ENCODE measurements around the gene EMID1.
"Not testable (repeated sequence)": the region's sequence is repeated elsewhere in the genome, so short reads cannot be mapped to it uniquely, and the experiment has no call there.

EMID1 gene

DNA sequence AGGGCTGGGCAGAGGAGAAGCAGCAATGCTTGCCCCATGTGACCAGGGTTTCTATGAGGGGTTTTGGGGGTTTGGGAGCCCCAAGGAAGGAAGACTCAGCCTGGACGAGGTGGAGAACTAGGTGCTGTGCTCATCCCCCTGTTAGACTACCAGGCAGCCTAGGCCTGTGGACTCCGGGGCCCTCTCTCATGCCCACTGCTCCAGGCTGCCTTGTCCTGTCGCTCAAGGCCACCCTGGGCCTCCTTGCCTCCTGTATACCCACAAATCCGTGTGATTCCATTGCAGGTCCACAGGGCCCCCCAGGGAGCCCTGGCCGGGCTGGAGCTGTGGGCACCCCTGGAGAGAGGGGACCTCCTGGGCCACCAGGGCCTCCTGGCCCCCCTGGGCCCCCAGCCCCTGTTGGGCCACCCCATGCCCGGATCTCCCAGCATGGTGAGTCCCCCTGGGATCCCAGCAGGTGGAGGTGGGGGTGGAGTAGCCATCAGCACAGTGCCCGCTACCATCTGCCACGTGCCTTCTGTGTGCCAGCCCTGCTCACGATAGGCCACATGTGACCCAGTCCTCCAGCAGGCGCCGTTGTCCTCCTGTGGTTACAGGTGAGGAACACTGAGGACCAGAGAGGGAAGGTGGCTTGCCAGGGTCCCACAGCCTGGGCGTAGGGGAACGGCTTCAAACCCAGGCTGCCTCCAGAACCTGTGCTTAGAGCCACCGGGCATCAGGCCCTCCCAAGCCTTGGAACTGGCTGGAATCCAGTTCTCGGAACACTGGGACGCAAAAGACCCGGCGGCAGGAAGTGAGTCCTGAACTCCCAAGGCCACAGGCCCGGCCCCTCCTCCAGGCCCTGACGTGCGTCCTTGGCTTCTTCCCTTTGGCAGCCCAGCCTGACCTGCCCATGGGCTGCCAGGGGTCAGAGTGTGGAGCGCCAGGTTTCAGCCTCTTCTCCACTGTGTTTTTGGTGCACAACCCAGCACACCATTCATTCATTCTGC, 26.6 kb downstream of the EMID1 start:
- DNase-seq = no peak

DNA sequence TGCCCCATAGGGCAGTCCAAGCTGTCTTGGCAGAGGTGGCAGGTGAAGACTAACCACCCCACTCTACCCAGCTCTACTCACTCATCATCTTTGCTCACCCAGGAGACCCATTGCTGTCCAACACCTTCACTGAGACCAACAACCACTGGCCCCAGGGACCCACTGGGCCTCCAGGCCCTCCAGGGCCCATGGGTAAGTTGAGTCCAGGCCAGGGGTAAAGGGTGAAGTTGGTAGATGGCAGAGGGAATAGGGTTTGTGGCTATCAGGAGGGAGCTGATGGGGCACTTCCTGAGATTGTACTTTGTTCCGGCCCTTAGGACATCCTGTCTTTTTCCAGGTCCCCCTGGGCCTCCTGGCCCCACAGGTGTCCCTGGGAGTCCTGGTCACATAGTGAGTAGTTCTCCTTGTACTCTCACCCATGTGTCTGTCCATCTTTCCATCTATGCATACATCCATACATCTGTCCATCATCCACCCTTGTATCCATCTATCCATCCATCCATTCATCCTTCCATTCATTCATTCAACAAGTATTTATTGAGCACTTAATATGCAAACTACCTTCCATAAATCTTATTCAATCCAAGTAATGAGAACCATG, 27.7 kb downstream of the EMID1 start:
- no peak for DNase-seq

DNA sequence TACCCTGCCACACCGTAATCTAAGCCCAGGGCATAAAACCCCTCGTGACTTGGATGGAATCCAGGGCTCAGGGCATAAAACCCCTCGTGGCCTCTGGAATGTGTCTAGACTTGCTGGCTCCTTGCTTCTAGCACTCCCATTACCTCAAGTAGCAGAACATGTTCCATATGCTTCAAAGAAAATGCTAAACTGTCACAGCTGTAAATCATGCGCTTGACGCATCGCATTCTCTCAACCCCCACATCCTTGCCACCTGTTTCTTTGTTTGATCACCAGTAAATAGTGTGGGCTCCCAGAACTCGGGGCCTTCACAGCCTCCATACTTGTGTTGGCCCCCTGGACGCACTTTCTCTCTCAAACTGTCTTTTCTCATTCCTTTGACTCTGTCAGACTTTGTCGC, 34.8 kb downstream of the EMID1 start:
- not testable (repeated sequence) for DNase-seq

DNA sequence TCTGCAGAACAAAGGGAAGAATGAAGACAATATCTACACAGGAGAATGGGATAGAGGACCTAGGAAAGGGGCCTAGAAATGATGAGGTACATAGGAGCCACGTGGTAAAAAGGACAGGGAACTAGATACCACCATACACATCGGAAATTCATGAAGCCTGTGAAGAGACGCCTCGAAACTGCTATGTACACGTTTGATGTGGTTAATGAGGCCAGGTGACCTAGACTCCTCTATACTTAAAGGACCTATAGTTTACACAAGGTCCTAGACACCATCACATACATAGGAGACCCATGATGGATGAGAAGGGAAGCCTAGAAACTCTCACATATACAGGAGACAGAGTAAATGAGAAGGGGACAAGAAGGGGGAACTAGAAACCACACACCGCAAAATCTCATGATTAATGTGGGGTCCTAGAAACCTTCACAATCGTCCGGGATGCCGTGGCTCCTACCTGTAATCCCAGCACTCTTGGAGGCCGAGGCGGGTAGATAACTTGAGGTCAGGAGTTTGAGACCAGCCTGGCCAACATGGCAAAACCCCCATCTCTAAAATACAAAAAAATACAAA, 38.3 kb downstream of the EMID1 start:
- no peak for DNase-seq

DNA sequence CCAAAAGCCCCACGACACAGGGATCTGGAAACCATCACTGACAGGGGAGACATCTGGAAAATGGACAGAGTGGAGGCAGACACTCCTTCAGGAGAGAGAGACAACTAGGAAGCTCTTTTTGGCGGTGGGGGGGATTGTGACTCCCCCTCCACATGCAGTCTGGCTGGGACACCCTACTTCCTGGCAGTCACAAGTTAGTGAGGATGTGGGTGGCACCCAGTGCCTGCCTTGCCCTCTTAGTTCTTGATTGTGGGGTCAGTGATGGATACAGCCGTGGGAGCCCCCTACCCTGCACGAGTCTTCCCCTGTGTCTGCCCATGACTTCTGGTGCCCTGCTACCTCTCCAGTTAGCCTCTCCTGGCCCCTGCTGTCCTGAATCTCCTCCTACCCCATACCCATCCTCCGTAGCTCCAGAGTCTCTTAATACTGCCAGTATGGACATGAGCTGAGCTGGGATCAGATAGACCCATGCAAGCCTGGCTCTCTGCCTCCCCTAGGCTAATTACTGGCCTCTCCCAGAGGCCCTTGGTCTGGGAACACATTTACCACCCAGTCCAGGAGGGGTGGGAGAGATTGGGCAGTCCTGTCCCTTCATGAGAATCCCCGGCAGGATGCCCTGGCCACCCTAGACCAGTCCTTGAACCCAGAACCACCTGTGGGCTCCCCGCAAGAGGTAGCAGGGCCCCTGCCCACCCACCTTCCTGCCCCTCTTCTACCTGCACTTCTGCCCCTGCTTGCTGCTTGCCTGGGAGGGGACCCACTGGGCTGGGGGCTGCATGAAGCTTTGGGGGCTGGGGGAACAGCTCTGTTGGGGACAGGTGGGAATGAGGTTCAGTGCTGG, 39.3 kb downstream of the EMID1 start:
- DNase-seq = no peak

DNA sequence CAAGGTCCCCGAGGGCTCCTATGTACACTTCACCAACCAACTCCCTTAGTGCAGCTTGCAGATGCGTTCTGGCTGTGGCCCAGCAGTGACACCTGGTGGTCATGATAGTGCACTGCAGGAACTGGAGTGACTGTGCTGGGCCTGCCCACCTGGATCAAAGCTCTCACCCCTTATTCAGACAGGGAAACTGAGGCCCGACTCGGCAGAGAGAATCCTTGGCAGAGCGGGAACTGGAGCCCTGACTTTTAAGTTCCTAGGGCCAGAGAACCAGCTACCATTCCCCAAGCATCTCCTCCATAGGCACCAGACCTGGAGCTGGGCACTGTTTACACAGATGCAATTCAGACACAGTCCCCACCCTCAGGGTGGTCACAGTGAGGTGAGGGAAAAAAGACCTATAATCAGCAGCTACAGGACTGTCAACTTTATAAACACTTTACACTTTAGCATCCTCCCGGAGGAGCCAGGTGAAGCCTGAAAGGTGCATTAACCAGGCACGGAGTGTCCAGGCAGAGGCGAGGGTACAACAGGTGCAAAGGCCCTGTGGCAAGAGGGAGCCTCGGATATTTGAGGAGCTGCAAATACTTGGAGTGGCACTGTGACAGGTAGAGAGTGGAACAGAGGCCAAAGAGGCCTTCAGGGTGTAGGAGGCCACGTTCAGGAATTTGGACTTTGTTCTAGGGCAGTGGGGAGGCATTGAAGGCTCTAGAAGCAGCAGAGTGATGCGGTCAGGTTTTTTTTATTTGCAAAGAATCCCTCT, 40.1 kb downstream of the EMID1 start:
- peak; percentile 54 for DNase-seq

DNA sequence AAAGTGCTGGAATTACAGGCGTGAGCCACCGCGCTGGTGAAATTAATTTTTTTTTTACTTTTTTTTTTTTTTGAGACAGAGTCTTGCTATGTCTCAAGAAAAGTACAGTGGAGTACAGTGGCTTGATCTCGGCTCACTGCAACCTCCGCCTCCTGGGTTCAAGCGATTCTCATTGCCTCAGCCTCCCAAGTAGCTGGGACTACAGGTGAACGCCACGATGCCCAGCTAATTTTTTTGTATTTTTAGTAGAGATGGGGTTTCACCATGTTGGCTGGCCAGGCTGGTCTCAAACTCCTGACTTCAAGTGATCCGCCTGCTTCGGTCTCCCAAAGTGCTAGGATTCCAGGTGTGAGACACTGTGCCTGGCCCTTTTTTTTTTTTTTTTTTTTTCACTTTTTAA, 42.2 kb downstream of the EMID1 start:
- DNase-seq = not testable (repeated sequence)

DNA sequence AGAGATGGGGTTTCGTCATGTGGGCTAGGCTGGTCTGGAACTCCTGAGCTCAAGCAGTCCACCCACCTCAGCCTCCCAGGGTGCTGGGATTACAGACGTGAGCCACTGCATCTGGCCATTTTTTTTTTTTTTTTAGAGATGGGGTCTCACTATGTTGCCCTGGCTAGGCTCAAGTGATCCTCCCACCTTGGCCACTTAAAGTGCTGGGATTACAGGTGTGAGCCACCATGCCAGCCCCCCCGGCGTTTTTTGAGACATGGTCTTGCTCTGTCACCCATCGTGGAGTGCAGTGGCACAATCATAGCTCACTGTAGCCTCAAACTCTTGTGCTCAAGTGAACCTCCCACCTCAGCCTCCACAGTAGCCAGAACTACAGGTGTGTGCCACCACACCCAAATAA, 45.6 kb downstream of the EMID1 start:
- no peak for DNase-seq

DNA sequence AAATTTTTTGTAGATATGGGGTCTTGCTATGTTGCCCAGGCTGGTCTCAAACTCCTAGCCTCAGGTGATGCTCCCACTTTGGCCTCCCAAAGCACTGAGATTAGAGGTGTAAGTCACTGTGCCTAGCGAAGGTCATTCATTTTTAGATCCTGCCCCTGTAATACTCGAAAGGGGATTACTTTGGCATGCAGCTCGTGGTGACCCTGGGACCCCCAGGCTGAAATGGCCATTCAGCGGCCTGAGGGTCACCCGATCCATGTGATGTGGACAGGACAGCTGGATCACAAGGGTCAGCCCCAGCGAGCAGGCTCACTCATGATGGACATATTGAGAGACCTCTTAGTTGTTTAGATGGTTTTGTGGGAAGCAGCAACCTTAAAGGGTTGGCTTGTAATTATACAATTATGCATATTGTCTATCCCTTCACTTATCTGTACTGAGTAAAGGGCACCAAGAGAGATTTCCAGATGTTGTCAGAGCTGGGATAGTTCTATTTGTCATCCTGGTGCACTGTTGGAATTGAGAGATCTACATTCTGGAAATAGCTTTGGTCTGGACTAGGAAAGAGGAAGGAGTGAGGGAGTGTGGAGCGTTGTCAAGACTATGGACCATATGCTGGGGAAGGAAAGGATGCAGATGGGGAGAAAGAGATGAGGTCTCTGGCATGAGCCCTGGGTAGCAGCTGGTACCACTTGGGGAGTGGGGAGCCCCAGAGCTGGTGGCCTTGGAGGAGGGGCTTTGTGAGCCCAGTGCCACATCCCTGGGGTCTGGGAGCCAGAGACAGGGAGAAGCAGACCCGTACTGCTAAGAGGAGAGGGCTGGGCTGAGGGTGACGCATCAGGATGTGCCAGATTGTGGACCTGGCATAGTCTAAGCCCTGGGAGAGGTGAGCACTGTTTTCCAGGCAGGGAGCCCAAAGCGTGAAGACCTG, 46.5 kb downstream of the EMID1 start:
- no peak for DNase-seq

DNA sequence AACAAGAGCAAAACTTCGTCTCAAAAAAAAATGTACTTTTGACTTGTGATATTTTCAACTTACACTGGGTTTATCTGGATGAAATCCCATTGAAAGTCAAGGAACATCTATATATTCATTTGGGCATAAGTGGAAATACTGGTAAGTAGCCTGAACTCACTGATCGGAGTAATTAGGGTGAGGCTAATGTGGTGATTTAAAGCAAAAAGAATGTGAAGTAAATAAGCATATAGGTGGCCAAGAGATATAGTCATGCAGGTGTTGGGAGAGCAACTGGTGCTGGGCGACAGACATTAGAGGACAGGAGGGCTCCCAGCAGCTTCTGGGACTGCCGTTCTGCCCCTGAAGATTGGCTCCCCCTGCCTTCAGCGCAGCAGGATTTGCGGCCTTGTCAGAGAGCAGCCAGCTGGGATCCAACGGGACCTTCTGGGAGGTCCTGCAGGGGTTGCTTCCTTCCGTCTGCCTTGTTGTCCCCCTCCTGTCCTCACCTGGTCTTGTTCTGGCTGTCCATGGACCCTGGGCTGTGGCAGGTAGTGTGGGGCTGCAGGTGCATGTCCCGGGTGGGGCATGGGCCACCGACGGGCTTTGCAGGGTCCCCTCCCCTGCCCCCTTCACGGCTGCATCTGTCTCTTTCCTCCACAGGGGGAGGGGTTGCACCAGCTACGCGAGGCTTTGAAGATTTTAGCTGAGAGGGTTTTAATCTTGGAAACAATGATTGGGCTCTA, 48.0 kb downstream of the EMID1 start:
- DNase-seq = no peak

DNA sequence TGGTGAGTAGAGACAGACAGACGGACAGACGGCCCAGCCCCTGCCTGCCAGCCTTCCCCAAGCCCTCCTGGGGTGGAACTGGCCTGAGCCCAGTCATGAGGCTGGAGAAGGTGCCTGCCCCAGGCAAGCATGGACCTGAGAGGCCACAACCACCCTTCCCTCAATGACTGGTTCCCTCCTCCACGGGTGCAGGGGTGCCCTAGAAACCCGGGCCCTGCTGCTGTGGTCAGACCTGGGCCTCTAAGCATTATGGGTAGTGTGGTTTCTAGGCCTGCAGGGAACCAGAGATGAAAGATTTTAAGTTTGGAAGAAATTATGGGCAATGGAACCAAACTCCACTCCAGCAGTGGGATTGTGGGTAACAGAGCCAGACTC, 48.6 kb downstream of the EMID1 start:
- no peak for DNase-seq

DNA sequence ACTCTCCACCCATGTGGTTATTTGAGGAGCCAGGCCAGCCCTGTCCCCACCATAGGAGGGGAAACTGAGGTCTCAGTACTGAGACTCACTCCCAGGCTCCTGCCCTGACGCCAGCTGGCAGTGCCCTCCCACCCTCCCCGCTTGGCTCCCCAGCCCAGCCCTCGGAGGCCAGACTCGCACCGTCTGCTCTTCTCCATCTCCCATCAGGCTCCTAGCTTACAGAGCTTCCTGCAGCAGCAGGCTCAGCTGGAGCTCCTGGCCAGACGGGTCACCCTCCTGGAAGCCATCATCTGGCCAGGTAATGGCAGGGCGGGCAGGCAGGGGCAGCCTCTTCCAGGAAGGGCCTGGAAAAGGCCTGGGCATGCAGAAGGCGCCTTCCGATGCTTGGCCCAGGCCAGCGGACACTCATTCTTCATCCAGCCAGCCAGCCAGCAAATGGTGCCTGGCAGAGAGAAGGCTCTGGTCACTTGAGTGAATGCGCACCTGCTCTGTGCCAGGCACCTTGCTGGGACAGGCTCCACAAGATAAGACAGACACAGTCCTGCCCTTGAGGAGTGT, 49.4 kb downstream of the EMID1 start:
- no peak for DNase-seq

DNA sequence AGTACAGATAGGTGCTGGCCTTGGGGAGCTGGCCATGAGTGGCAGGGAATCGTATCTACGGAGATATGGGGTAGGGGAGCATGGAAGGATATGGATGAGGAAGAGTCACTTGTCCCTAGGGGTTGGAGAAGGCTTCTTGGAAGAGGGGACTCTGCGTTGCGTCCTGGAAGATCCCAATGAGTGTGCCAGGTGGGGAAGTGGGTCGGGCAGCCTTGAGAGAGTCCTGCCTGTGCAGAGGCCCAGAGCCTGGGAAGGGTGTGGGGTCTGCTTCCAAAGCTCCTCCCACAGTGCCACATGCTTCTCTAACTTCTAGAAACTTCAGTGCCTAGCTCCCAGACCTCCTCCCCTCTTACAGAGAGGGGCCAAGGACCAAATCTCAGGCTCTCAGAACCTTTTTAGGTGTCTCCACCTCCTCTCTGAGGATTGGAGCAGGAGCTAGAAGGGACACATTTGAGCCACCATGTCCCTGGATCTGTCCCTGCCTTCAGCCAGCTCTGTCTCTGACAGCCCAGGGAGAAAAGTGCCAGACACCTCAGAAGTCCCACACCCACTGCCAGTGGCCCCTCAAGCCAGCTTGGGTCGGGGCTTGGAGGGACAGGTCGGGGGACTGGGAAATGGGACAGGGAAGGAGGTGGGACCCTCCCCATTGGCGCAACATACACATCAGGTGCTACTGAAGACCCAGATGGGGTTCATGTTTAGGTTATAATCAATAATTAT, 51.1 kb downstream of the EMID1 start:
- DNase-seq = no peak

DNA sequence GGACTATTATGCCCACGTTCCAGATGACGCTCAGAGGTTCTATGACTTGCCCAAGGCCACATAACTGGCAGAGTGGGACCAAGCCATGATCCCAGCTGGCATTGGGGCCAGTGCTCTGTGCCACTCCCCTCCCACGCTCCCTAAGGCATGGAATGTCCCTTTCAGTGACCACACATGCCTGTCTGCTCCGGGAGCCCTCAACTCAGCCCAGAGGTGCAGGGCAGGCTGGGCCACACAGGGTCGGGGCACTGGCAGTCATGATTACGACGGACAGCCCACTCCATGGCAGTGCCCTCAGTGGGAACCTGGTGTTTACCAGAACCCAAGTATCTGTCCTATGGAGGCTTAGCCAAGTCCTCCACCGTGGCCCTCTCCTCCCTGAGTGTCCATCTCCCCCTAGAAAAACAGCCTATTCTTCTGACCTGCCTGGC, 52.1 kb downstream of the EMID1 start:
- DNase-seq = no peak

DNA sequence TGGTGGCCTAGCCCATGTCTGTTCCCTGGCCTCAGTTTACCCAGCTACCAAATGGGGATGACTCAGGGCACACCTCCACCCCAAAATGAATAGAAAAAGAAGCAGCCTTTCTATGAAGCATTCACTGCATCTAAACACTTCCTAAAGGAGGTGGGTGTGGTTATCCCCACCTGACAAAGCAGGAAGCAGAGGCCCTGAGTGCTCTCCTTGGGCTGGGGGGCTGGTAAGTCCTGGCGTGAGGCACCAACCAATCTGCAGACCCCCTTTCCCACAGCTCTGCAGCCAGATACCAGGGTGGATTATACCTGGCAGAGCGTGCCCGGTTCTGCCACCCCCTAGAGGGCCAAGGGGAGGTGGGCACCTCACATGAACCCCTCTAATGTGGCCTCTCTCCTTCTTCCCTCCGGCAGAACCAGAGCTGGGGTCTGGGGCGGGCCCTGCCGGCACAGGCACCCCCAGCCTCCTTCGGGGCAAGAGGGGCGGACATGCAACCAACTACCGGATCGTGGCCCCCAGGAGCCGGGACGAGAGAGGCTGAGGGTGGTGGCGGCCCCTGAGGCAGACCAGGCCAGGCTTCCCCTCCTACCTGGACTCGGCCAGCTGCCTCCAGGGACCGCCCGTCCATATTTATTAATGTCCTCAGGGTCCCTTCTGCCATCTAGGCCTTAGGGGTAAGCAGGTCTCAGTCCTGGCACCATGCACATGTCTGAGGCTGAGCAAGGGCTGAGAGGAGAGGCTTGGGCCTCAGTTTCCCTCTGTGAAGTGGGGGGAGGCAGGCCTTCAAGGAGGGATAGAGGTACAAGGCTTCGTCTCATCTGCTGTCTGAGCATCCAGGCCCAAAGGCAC, 52.9 kb downstream of the EMID1 start:
- DNase-seq = no peak

DNA sequence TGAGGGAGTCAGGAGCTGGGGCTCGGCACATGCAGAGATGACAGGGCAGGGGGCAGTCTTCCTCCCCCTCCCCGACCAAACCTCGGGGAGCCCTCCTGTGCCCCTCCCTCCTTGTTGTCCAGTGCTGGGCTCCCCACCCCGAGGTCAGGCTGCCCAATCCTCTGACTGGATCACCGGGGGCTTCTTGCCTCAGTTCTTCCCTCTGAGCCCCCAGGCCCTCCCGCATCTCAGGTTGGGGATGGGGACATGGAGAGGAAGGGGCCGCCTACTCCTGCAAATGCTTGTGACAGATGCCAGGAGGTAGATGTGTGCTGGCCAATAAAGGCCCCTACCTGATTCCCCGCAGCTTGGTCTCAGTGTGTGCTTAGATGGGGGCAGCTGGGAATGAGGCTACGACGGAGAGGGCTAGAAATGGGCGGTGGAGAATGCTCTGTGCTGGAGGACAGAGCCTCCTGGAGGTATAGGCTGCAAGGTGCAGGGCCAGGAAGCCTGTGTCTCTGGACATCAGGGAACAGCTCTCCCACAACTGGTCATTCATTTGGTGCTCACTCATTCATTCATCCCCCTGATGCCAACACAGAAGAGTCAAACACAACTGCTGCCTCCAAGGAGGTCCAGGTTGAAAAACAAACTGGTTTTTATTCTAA, 53.7 kb downstream of the EMID1 start:
- no peak for DNase-seq

DNA sequence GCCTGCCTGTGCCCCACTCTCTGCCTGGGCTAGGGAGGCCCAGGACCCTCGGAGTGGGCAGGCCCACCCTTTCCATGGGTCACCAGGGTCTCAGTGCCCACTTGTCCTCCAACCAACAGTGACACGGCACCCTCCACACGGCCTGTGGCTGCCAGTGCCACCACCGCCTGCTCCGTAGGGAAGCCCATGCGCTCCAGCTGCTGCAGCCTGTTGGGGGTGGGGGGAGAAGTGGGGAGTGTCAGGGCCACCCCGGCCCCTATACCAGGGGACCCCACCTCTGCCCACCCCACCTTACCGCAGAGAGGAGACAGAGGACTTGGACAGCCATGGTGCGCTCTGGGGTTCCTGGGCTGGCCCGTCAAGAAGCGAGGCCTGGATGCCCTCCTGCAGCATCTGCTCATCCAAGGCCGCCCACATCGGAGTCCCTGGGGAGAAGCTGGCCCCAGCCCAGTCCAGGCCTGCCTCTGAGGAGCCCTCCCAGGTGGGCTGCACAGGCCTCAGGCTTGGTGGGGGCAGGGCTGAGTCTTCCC, 54.4 kb downstream of the EMID1 start:
- DNase-seq = no peak

All from effector CD8-positive, alpha-beta T cell (primary cell).